HS-5 (cell line): ENCODE data around the gene CEP112.

Experiments used
- DNase-seq: peaks from one replicate; pipeline ENCODE4 v3.0.0-alpha.2; 2012; ENCODE audit warnings: low read depth

CEP112 gene

DNA sequence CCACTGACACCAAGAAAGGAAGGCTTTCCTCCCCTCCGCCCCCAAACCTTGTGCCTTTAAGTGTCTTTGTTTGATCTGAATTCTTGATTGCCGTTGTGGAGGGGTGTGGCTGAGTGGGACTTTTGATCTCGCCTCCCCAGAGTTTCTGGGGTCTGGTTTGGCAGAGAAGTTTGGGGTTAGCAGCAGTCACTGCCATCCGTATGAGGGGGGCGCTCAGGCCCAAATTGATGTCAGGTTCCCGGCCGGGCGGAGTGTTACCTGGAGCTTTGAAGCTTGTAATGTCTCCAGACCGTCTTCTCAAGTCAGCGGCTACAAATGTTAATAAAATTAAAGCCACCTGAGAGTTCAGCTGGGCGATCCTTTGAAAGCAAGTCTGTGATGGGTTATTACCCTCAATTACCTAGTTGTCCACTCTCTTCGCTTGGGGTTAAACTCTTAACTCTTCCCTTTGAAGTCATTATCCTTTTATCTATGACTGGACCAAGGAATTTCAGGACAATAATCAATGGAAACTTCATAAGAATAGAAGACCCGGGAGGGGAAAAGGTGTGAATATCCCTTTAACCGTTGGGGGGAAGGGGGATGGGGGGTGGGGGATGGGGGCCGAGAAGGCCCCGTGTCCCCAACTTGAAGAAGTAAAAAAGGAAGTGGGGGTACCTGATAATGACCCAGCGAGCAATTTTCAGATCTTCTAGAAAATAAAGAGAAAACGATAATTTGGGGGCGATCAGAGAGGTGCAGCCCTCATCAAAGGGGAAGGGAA, 598.7 kb downstream of the CEP112 start:
- DNase-seq = no peak

- no peak for DNase-seq
Observed at GRCh38 chr17:65592125-65592965, 599.6 kb downstream of the CEP112 start.

GRCh38 chr17:65589321-65589720, 602.6 kb downstream of the CEP112 start:
- DNase-seq = no peak

DNA sequence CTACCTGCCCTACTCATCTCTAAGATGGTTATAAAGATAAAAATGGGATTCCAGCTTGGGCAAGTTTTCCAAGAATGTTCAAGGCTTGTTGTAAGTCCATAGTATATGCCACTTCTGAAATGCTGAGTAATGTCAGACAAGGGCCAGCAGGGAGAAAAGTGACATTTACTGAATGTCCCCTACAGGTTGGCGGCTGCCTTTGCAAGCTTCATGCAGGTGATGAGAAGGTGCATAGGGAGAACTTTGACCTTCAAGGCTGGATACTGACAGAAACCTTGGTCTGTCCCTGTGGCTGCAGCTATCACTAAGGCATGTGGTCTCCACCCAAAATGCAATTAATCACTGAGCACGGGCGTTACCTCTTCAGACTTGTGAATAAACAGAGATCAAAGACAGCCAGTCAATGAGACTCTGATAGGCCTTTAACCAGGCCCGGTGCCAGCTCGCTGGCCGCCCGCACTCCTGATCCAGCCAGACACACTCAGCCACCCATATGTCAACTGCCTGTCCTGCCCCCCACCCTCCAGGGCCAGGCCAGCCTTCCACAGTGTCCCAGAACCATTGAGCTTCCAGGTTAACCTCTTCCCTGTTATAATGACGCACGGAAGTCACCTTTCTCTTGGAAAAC, 603.6 kb downstream of the CEP112 start:
- no peak for DNase-seq

DNA sequence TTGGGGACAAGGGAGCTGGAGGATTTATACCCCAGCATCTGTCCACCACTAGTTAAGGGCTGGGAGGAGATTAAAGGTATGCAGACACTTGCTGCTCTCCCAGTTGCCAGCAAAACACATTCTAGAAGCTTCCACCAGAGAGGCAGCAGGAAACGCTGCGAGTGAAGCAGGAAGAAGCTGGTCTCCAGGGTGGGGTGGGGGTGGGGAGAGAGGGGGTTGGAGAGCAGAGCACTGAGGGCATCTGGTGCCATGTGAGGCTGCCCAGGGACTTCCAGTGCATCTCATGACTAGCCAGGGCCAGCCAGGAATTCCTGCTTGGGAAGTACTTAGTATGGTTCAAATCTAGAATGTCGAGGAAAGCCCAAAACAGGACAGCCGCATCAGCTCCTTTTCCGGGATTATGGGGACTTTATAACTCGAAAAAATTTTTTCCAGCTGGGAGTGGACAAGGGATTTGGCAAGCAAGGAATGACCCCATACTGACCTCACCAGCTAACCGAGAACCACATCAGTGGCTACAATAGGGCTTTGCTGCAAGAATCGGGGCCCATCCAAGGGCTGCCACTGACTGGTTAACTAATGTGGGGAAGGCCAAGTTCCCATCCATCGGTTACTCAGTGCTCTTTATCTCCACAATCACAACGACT, 604.3 kb downstream of the CEP112 start:
- no peak for DNase-seq

DNA sequence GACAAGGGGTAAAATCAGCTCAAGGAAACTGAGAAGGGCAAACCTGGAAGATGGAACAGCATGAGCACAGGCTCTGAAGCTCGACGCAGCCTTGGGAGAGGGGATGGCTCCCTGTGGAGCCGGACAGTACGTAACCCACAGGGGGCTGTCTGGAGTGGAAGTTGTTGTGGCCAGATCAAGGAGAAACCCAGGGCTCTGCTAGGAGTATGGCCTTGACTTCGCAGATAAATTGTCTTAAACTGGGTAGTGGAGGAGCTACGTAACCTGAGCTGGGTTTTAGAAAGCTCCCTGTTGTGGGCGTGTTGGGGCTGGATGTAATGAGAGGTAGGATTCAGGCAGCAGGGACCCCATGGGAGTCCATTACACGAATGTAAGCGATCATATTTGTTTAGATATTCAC, 605.0 kb downstream of the CEP112 start:
- no peak for DNase-seq
